HG03159 (cell line): ENCODE data around the gene GAGE10.
"Not testable (repeated sequence)": the region's sequence is repeated elsewhere in the genome, so short reads cannot be mapped to it uniquely, and the experiment has no call there.

Experiments used
- ATAC-seq: cut with Tn5 transposase; IDR thresholded peaks from one replicate; pipeline ENCODE4 v1.9.1; 2021; ENCODE audit warnings: mild to moderate bottlenecking, moderate library complexity; ENCODE audit not compliant: unreplicated experiment

The GAGE10 gene

DNA sequence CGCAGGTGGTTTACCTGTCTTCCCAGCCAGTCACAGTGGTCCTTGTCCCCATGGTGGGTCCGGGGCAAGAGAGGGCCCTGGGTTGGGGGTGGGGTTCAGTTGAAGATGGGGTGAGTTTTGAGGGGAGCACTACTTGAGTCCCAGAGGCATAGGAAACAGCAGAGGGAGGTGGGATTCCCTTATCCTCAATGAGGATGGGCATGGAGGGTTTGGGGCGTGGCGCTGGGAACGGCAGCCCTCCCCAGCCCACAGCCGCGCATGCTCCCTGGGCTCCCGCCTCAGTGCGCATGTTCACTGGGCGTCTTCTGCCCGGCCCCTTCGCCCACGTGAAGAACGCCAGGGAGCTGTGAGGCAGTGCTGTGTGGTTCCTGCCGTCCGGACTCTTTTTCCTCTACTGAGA is 18.3 kb downstream of the GAGE10 start, which contains the start of gene GAGE12J:
GAGE12J (plus strand) TSS at position 301 of the 400 bp plus-strand sequence. CDS start 1,157 bp downstream, outside the sequence.
- not testable (repeated sequence) for ATAC-seq

- ATAC-seq = not testable (repeated sequence)
Observed at GRCh38 chrX:49322266-49322665, 18.8 kb downstream of the GAGE10 start.

GRCh38 chrX:49323735-49324134 is 20.3 kb downstream of the GAGE10 start:
- not testable (repeated sequence) for ATAC-seq

- not testable (repeated sequence) for ATAC-seq
Observed at GRCh38 chrX:49330421-49330820, 27.0 kb downstream of the GAGE10 start.

DNA sequence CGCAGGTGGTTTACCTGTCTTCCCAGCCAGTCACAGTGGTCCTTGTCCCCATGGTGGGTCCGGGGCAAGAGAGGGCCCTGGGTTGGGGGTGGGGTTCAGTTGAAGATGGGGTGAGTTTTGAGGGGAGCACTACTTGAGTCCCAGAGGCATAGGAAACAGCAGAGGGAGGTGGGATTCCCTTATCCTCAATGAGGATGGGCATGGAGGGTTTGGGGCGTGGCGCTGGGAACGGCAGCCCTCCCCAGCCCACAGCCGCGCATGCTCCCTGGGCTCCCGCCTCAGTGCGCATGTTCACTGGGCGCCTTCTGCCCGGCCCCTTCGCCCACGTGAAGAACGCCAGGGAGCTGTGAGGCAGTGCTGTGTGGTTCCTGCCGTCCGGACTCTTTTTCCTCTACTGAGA is 27.8 kb downstream of the GAGE10 start, which contains the start of gene GAGE13:
GAGE13 (plus strand) TSS at position 301 of the 400 bp plus-strand sequence. CDS start 1,156 bp downstream, outside the sequence.
- ATAC-seq = not testable (repeated sequence)

DNA sequence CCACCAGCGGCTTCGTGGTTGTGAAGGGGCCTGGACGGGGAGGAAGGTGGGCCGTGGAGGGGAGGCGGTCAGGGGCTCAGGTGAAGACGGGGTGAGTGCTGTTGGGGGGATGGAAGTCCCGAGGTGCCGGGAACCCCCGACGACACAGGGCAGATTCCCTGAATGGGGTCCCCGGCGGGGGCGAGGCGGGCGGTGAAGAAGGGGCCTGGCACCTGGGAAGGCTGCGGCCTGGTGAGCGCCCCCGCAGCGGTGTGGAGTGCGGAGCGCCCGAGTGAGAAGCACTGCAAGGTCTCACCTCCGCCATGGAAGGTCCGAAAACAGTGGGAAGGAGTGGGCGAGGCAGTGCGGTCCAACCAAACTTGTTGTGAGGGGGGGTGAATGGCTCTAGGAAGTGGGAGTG is 28.4 kb downstream of the GAGE10 start:
- ATAC-seq = not testable (repeated sequence)

DNA sequence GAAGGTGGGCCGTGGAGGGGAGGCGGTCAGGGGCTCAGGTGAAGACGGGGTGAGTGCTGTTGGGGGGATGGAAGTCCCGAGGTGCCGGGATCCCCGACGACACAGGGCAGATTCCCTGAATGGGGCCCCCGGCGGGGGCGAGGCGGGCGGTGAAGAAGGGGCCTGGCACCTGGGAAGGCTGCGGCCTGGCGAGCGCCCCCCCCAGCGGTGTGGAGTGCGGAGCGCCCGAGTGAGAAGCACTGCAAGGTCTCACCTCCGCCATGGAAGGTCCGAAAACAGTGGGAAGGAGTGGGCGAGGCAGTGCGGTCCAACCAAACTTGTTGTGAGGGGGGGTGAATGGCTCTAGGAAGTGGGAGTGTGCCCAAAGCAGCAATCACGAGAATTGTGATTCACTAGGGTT is 38.0 kb downstream of the GAGE10 start:
- not testable (repeated sequence) for ATAC-seq

DNA sequence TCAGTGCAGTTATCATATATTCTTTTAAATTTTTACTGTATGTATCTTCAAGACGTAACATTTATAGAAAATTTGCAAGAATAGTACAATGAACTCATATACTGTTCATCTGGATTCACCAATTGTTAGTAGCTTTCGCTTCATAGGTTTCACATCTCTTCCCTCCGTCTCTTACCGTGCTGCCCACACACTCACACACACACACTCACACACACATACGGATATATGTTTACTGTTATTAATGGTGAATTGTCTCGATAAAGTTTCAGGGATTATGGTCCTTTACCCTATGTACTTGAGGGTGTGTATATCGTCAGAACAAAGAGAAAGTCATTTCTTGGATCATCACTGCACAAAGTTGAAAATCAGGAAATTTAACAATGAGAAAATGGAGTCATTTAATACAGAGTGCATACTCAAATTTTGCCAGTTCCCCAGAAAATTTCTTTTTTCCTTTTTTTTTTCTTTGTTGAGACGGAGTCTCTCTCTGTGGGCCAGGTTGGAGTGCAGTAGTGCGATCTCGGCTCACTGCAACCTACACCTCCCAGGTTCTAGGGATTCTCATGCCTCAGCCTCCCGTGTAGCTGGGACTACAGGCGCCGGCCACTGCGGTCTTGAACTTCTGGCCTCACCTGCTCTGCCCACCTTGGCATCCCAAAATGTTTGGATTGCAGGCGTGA is 41.2 kb downstream of the GAGE10 start:
- ATAC-seq = not testable (repeated sequence)

DNA sequence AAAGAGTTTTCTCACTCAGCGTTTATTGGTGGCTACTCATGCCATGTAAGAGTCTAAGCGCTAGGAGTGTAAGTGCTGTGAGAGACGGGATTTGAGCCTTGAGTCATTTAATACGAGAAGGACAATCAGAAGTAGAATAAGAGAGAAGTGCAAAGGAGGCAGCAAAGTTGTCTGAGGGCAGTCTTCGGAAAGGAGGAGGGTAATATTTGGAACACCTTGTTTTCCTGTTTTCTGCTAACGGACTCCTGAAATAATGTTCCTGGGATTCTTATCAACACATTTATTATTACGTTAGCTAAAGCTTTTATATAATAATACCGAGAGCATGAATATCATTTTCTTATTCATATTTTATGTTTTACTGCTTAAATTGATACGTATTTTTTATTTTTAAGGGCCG is 42.0 kb downstream of the GAGE10 start:
- not testable (repeated sequence) for ATAC-seq

DNA sequence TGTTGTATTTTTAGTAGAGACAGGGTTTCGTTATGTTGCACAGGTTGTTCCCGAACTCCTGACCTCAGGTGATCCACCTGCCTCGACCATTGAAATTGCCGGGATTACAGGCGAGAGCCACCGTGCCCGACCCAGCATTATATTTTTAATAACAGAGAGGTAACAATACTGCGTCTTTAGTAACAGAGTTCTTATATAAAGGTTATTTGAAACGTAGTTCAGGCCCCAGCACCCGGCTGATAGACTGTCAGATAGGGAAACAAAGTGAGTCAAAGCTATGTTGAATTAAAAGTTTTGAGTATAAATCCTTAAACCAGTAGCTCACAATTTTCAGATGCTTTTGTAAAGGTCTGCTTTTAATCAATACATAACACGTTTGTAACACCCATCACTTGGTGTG is 42.7 kb downstream of the GAGE10 start:
- not testable (repeated sequence) for ATAC-seq
